ENCODE data around the gene DSCAM. TPM values are rescaled to one million over a fixed set of nuclear protein-coding genes. Genes with fewer than 3 reads are reported as not detected.

The DSCAM gene
- total and polyA plus RNA-seq, 2 donors (not counting 1 experiment from before 2014, with no cell fraction given): under 0.01 to 0.01 TPM

DNA sequence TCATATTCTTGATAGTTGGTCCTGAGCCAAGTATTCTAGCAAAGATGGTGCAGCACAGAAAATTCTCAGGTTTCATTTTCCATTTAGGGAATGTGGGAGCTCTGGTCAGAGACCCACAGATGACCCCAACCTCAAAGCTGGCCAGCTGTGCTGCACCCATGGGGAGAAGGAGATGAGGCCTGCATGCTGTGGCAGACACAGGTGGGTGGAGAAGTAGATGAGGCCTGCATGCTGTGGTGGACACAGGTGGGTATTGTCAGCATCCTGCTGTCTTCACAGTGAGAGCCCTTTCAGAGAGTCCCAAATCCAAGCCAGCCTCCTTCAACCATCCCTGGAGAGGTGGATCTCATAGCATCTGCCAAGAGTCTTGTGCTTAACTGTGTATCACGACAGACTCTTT, 77.7 kb downstream of the DSCAM start:
- no peak overlapping the region for H2AFZ ChIP-seq (ENCODE audit: low read length)
- no peak overlapping the region for H3K9ac ChIP-seq (ENCODE audit: insufficient read depth, low read length)
- H3K36me3 ChIP-seq (ENCODE audit: control insufficient read depth, insufficient read depth, low read length): no peaks in the 10 kb centered on the region
- no peak overlapping the region for H3K4me2 ChIP-seq (ENCODE audit: extremely low read depth, insufficient read depth, low read length)
- H3K79me2 ChIP-seq (ENCODE audit: control insufficient read depth, insufficient read depth, low read length): no peaks in the 10 kb centered on the region
- H3K27ac ChIP-seq (ENCODE audit: insufficient read depth, low read length): no peak overlapping the region
- no peak for TF ChIP-seq EZH2 (IDR thresholded peaks at IDR 0.05; ENCODE audit: low read length, missing control alignments)
- TF ChIP-seq, protein P1, sequence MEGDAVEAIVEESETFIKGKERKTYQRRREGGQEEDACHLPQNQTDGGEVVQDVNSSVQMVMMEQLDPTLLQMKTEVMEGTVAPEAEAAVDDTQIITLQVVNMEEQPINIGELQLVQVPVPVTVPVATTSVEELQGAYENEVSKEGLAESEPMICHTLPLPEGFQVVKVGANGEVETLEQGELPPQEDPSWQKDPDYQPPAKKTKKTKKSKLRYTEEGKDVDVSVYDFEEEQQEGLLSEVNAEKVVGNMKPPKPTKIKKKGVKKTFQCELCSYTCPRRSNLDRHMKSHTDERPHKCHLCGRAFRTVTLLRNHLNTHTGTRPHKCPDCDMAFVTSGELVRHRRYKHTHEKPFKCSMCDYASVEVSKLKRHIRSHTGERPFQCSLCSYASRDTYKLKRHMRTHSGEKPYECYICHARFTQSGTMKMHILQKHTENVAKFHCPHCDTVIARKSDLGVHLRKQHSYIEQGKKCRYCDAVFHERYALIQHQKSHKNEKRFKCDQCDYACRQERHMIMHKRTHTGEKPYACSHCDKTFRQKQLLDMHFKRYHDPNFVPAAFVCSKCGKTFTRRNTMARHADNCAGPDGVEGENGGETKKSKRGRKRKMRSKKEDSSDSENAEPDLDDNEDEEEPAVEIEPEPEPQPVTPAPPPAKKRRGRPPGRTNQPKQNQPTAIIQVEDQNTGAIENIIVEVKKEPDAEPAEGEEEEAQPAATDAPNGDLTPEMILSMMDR (conservative IDR thresholded peaks at IDR 0.05 in 1 of 2, IDR thresholded peaks at IDR 0.05 in 1 of 2; ENCODE audit: low read depth in 1 of 2, low read length in 2 of 2): no peak
- no peaks in the 10 kb centered on the region for H3K9me3 ChIP-seq (ENCODE audit: control insufficient read depth, insufficient read depth, low read depth, low read length)
- no peaks in the 10 kb centered on the region for H3K4me1 ChIP-seq (ENCODE audit: control insufficient read depth, extremely low read depth, insufficient read depth, low read length)
- no peaks in the 10 kb centered on the region for H4K20me1 ChIP-seq (ENCODE audit: control insufficient read depth, extremely low read depth, insufficient read depth, low read length)
- H3K4me3 ChIP-seq (replicated peaks in 1 of 4; ENCODE audit: control extremely low read depth in 1 of 4, insufficient read depth in 1 of 4, low read depth in 3 of 4, low read length in 4 of 4): no peak overlapping the region
- DNase-seq (ENCODE audit: low read depth in 2 of 2): no peak
- no peaks in the 10 kb centered on the region for H3K27me3 ChIP-seq (ENCODE audit: control insufficient read depth, insufficient read depth, low read length)

DNA sequence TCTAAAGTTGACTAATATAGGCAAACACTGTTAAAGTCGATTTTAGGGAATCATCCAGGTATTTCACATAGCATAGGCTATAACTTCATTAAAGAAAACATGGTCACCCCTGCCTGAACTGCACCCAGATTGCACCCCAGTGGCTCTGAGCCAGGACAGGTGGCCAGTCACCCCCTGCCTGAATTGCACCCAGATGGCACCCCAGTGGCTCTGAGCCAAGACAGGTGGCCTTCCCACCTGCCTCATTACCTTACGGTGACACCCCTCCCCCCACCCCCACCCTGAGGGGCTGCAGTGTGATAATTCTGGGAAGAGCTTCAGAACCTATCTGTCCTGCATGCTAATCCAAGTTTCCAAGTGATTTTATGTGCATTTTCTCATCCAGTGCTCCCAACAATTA, 78.9 kb downstream of the DSCAM start:
- no peak overlapping the region for H3K9ac ChIP-seq (ENCODE audit: insufficient read depth, low read length)
- no peak overlapping the region for H3K4me2 ChIP-seq (ENCODE audit: extremely low read depth, insufficient read depth, low read length)
- H3K4me1 ChIP-seq (ENCODE audit: control insufficient read depth, extremely low read depth, insufficient read depth, low read length): no peaks in the 10 kb centered on the region
- H4K20me1 ChIP-seq (ENCODE audit: control insufficient read depth, extremely low read depth, insufficient read depth, low read length): no peaks in the 10 kb centered on the region
- no peaks in the 10 kb centered on the region for H3K9me3 ChIP-seq (ENCODE audit: control insufficient read depth, insufficient read depth, low read depth, low read length)
- TF ChIP-seq EZH2 (IDR thresholded peaks at IDR 0.05; ENCODE audit: low read length, missing control alignments): no peak
- TF ChIP-seq, protein P1 (conservative IDR thresholded peaks at IDR 0.05 in 1 of 2, IDR thresholded peaks at IDR 0.05 in 1 of 2; ENCODE audit: low read depth in 1 of 2, low read length in 2 of 2): no peak
- H3K27me3 ChIP-seq (ENCODE audit: control insufficient read depth, insufficient read depth, low read length): no peaks in the 10 kb centered on the region
- H3K36me3 ChIP-seq (ENCODE audit: control insufficient read depth, insufficient read depth, low read length): no peaks in the 10 kb centered on the region
- H3K27ac ChIP-seq (ENCODE audit: insufficient read depth, low read length): no peak overlapping the region
- H2AFZ ChIP-seq (ENCODE audit: low read length): no peak overlapping the region
- no peak for DNase-seq (ENCODE audit: low read depth in 2 of 2)
- no peaks in the 10 kb centered on the region for H3K79me2 ChIP-seq (ENCODE audit: control insufficient read depth, insufficient read depth, low read length)
- no peak overlapping the region for H3K4me3 ChIP-seq (replicated peaks in 1 of 4; ENCODE audit: control extremely low read depth in 1 of 4, insufficient read depth in 1 of 4, low read depth in 3 of 4, low read length in 4 of 4)

DNA sequence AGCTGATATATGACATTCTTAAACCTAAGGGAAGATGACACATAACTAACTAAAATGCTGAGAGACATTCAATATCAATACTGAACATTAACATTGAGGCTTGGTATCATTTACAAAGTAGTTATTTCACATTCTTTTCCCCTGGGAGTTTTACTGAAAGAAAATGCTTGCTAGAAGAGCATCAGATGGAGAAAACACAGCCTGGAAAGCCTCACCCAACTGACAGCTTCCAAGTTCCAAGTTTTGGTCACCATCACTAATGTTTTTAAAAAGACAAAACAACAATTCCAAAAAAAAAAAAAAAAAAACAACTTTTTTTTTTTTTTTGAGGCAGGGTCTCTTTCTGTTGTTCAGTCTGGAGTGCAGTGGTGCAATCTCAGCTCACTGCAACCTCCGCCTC, 80.6 kb downstream of the DSCAM start:
- Histone ChIP-seq H3K4me2 (ENCODE audit: extremely low read depth, insufficient read depth, low read length) (no peak overlapping the region), H4K20me1 (ENCODE audit: control insufficient read depth, extremely low read depth, insufficient read depth, low read length) (no peaks in the 10 kb centered on the region), H3K9ac (ENCODE audit: insufficient read depth, low read length) (no peak overlapping the region), H3K27ac (ENCODE audit: insufficient read depth, low read length) (no peak overlapping the region), H3K4me3 (replicated peaks in 1 of 4; ENCODE audit: control extremely low read depth in 1 of 4, insufficient read depth in 1 of 4, low read depth in 3 of 4, low read length in 4 of 4) (no peak overlapping the region), H3K79me2 (ENCODE audit: control insufficient read depth, insufficient read depth, low read length) (no peaks in the 10 kb centered on the region), H3K36me3 (ENCODE audit: control insufficient read depth, insufficient read depth, low read length) (no peaks in the 10 kb centered on the region), H2AFZ (ENCODE audit: low read length) (no peak overlapping the region), H3K4me1 (ENCODE audit: control insufficient read depth, extremely low read depth, insufficient read depth, low read length) (no peaks in the 10 kb centered on the region), H3K9me3 (ENCODE audit: control insufficient read depth, insufficient read depth, low read depth, low read length) (no peaks in the 10 kb centered on the region), H3K27me3 (ENCODE audit: control insufficient read depth, insufficient read depth, low read length) (no peaks in the 10 kb centered on the region)
- TF ChIP-seq, protein P1 (conservative IDR thresholded peaks at IDR 0.05 in 1 of 2, IDR thresholded peaks at IDR 0.05 in 1 of 2; ENCODE audit: low read depth in 1 of 2, low read length in 2 of 2): no peak
- no peak for TF ChIP-seq EZH2 (IDR thresholded peaks at IDR 0.05; ENCODE audit: low read length, missing control alignments)
- no peak for DNase-seq (ENCODE audit: low read depth in 2 of 2)
